CD4-positive, alpha-beta T cell treated with Interleukin-17A for 4 hours (primary cell): ENCODE results near the gene DDX46.
"Not testable (repeated sequence)": the region's sequence is repeated elsewhere in the genome, so short reads cannot be mapped to it uniquely, and the experiment has no call there.

ENCODE experiments used
- DNase-seq: peaks from one replicate; pipeline ENCODE4 v3.0.0-alpha.2; 2020; ENCODE audit warnings: mixed read lengths

DDX46 gene

GRCh38 chr5:134758504-134759341, at the start of gene DDX46:
Gene DDX46, plus strand, starts transcription at chr5:134758779. Its CDS starts 160 bp downstream, at chr5:134758939.
- peak; percentile 96 for DNase-seq

GRCh38 chr5:134714120-134714519, 44.5 kb upstream of the DDX46 start:
- no peak for DNase-seq

- DNase-seq = no peak
These were observed 44.0 kb upstream of the DDX46 start for GRCh38 chr5:134714541-134714940.

- not testable (repeated sequence) for DNase-seq
These were observed 43.1 kb upstream of the DDX46 start for GRCh38 chr5:134715466-134715865.

- no peak for DNase-seq
These were observed 33.7 kb upstream of the DDX46 start for GRCh38 chr5:134724872-134725271.

- DNase-seq = no peak
These were observed 25.8 kb upstream of the DDX46 start for GRCh38 chr5:134732819-134733218.

- no peak for DNase-seq
These were observed 23.3 kb upstream of the DDX46 start for GRCh38 chr5:134735243-134735642.

GRCh38 chr5:134736173-134736812, 22.3 kb upstream of the DDX46 start:
- no peak for DNase-seq

- DNase-seq = peak; percentile 98
These were observed 20.2 kb upstream of the DDX46 start, which contains the start of gene CAMLG for GRCh38 chr5:134738133-134738962. Gene CAMLG, plus strand, starts transcription at chr5:134738548. Its CDS starts 73 bp downstream, at chr5:134738621.

- DNase-seq = peak; percentile 14
These were observed 19.5 kb upstream of the DDX46 start for GRCh38 chr5:134738963-134739661.

GRCh38 chr5:134741052-134741451, 17.5 kb upstream of the DDX46 start:
- no peak for DNase-seq

GRCh38 chr5:134742134-134742533, 16.4 kb upstream of the DDX46 start:
- DNase-seq = no peak

- no peak for DNase-seq
These were observed 9.2 kb upstream of the DDX46 start for GRCh38 chr5:134749415-134749814.

GRCh38 chr5:134758176-134758503, 439 bp upstream of the DDX46 start:
- no peak for DNase-seq

GRCh38 chr5:134767528-134768291, 9.1 kb downstream of the DDX46 start:
- not testable (repeated sequence) for DNase-seq

- no peak for DNase-seq
These were observed 10.6 kb downstream of the DDX46 start for GRCh38 chr5:134769206-134769605.

- no peak for DNase-seq
These were observed 14.0 kb downstream of the DDX46 start for GRCh38 chr5:134772461-134773125.

- DNase-seq = no peak
These were observed 18.8 kb downstream of the DDX46 start for GRCh38 chr5:134777366-134777765.

- peak; percentile 7 for DNase-seq
These were observed 25.8 kb downstream of the DDX46 start for GRCh38 chr5:134784241-134784920.

GRCh38 chr5:134784946-134785620, 26.5 kb downstream of the DDX46 start:
- DNase-seq = no peak
